ENCODE measurements around the gene PDCD11. TPM values are rescaled to one million over a fixed set of nuclear protein-coding genes. Genes with fewer than 3 reads are reported as not detected.

PDCD11 gene
- total RNA-seq, 3 donors from 2014 or later (not counting 1 experiment from before 2014, with no cell fraction given), result 25.5 to 30.9 (median 29.5) TPM

GRCh38 chr10:103423748-103424147 lies 27.3 kb downstream of the PDCD11 start:
- Mint-ChIP-seq H3K27ac (no peak overlapping the region), H3K4me1 (no peaks in the 10 kb centered on the region), H3K36me3 (peaks cover 15% of the 10 kb centered on the region), H3K27me3 (ENCODE audit: low read depth in 2 of 2) (no peaks in the 10 kb centered on the region), H3K9me3 (no peaks in the 10 kb centered on the region), H3K4me3 (no peak overlapping the region)
- H3K36me3 ChIP-seq (ENCODE audit: control insufficient read depth, insufficient read depth, low read length), result peaks cover 70% of the 10 kb centered on the region
- no peak for TF ChIP-seq CTCF (IDR thresholded peaks at IDR 0.05)
- no peak for DNase-seq
- no peaks in the 10 kb centered on the region for H3K27me3 ChIP-seq (ENCODE audit: control insufficient read depth, insufficient read depth, low read length)
- H3K27ac ChIP-seq (ENCODE audit: low read length), result no peak overlapping the region
- H3K9me3 ChIP-seq (ENCODE audit: control insufficient read depth, insufficient read depth, low read length), result no peaks in the 10 kb centered on the region
- intact Hi-C loops (cut with micrococcal nuclease), result no loop called here
- H3K4me1 ChIP-seq (ENCODE audit: control insufficient read depth, insufficient read depth, low read length), result no peaks in the 10 kb centered on the region
- WGBS (ENCODE audit: insufficient coverage), result 95% methylated on average over 5 of the region's 5 CpGs
- no peak for ATAC-seq
- no peak overlapping the region for H3K4me3 ChIP-seq (ENCODE audit: low read length)

GRCh38 chr10:103427866-103428265 lies 31.4 kb downstream of the PDCD11 start:
- intact Hi-C loops (cut with micrococcal nuclease), result no loop called here
- H3K36me3 Mint-ChIP-seq, result peaks cover 18% of the 10 kb centered on the region

GRCh38 chr10:103428989-103429643 lies 32.7 kb downstream of the PDCD11 start:
- no peak overlapping the region for H3K4me3 ChIP-seq (ENCODE audit: low read length)
- no peak overlapping the region for H3K27ac ChIP-seq (ENCODE audit: low read length)

More at GRCh38 chr10:103427866-103428265, 31.4 kb downstream of the PDCD11 start:
- Histone ChIP-seq H3K4me3 (ENCODE audit: low read length) (no peak overlapping the region), H3K27me3 (ENCODE audit: control insufficient read depth, insufficient read depth, low read length) (no peaks in the 10 kb centered on the region), H3K36me3 (ENCODE audit: control insufficient read depth, insufficient read depth, low read length) (peaks cover 49% of the 10 kb centered on the region), H3K27ac (ENCODE audit: low read length) (no peak overlapping the region), H3K4me1 (ENCODE audit: control insufficient read depth, insufficient read depth, low read length) (no peaks in the 10 kb centered on the region), H3K9me3 (ENCODE audit: control insufficient read depth, insufficient read depth, low read length) (no peaks in the 10 kb centered on the region)
- no peak for TF ChIP-seq CTCF (IDR thresholded peaks at IDR 0.05)
- H3K4me3 Mint-ChIP-seq, result no peak overlapping the region
- DNase-seq (no peak), ATAC-seq (no peak)
- 98% methylated on average over 9 of the region's 9 CpGs for WGBS (ENCODE audit: insufficient coverage)
- H3K27me3 Mint-ChIP-seq (ENCODE audit: low read depth in 2 of 2), result no peaks in the 10 kb centered on the region
- no peaks in the 10 kb centered on the region for H3K4me1 Mint-ChIP-seq
- H3K9me3 Mint-ChIP-seq, result no peaks in the 10 kb centered on the region
- H3K27ac Mint-ChIP-seq, result no peak overlapping the region

More at GRCh38 chr10:103428989-103429643, 32.7 kb downstream of the PDCD11 start:
- no peaks in the 10 kb centered on the region for H3K9me3 ChIP-seq (ENCODE audit: control insufficient read depth, insufficient read depth, low read length)
- WGBS (ENCODE audit: insufficient coverage), result 51% methylated on average over 5 of the region's 5 CpGs
- Mint-ChIP-seq H3K4me1 (no peaks in the 10 kb centered on the region), H3K36me3 (peaks cover 10% of the 10 kb centered on the region), H3K27me3 (ENCODE audit: low read depth in 2 of 2) (no peaks in the 10 kb centered on the region), H3K4me3 (no peak overlapping the region), H3K9me3 (no peaks in the 10 kb centered on the region), H3K27ac (peak overlapping the region in 1 of 2 donors; percentile 65)
- DNase-seq (peak in 1 of 2 donors; percentile 21), ATAC-seq (no peak)
- H3K4me1 ChIP-seq (ENCODE audit: control insufficient read depth, insufficient read depth, low read length), result no peaks in the 10 kb centered on the region
- H3K36me3 ChIP-seq (ENCODE audit: control insufficient read depth, insufficient read depth, low read length), result peaks cover 44% of the 10 kb centered on the region
- no peaks in the 10 kb centered on the region for H3K27me3 ChIP-seq (ENCODE audit: control insufficient read depth, insufficient read depth, low read length)
- no peak for TF ChIP-seq CTCF (IDR thresholded peaks at IDR 0.05)
- intact Hi-C loops (cut with micrococcal nuclease), result no loop called here
